D721Med (cell line): ENCODE measurements around the gene SORCS2.

Source experiments
- DNase-seq: peaks from one replicate; pipeline ENCODE4 v3.0.0; 2011; ENCODE audit warnings: low spot score; ENCODE audit not compliant: insufficient read length
- FAIRE-seq: peaks from 2 replicates; lab custom pipeline; 2011; peaks lifted over from hg19 to GRCh38; lab: Jason Lieb, UNC
- TF ChIP-seq, protein P1 (sequence below): IDR thresholded peaks from 2 replicates; pipeline ENCODE4 v1.5.1; 2012; ENCODE audit warnings: mild to moderate bottlenecking, control low read depth; ENCODE audit not compliant: insufficient read depth; ENCODE audit errors: missing control alignments

SORCS2 gene

DNA sequence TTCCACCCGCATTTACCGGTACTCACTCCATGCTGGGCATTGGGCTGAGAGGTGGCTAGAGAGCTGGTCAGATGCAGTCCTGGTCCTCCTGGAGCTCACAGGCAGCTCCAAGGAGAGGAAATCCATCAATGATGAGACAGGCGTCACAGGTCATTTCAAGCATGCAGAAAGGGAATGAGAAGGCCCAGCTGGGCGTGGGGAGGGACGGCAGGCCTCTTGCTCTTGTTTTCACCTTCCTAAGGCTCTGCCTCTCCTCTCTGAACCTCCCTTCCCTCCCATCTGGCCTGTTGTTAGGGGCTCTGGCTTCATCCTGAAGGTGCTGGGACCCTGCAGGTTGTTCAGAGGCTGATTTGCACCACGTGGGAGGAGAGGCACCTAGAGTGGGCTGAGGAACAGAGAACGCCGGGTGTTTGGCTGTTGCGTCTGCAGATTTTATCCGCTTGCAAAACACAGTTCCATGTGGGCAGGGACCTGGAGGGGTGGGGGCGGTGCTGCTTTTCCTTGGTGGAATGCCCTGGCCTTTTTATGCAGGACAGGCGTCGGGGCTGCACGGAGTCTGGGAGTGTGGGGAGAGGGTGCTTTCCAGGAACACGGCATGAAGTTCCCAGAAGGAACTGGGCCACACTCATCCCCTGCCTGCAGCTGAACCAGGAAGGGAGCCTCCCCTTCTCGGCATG, 323.9 kb downstream of the SORCS2 start:
- DNase-seq (no peak), FAIRE-seq (no peak)
- TF ChIP-seq, protein P1, sequence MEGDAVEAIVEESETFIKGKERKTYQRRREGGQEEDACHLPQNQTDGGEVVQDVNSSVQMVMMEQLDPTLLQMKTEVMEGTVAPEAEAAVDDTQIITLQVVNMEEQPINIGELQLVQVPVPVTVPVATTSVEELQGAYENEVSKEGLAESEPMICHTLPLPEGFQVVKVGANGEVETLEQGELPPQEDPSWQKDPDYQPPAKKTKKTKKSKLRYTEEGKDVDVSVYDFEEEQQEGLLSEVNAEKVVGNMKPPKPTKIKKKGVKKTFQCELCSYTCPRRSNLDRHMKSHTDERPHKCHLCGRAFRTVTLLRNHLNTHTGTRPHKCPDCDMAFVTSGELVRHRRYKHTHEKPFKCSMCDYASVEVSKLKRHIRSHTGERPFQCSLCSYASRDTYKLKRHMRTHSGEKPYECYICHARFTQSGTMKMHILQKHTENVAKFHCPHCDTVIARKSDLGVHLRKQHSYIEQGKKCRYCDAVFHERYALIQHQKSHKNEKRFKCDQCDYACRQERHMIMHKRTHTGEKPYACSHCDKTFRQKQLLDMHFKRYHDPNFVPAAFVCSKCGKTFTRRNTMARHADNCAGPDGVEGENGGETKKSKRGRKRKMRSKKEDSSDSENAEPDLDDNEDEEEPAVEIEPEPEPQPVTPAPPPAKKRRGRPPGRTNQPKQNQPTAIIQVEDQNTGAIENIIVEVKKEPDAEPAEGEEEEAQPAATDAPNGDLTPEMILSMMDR: no peak

DNA sequence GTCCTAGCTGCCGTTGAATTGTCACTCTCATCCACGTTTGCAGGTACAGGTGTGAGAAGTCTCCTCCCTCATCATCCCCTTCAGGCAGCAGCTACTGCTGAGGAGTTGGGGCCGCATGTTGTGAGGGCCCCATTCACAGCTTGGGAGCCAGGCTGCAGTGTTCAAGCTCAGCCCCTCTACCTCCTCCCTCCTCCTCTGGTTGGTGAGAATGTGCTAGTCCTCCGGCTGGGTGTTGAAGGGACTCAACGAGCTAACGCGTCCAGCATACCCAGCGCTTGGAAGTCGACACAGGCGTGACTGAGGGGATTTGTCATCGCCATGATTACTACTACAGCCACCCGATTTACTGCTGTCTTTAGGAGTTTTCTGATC, 324.4 kb downstream of the SORCS2 start:
- TF ChIP-seq, protein P1: no peak
- DNase-seq: no peak
- FAIRE-seq: no peak

GRCh38 chr4:7518871-7519637, 326.7 kb downstream of the SORCS2 start:
- DNase-seq (no peak), FAIRE-seq (no peak)
- TF ChIP-seq, protein P1: no peak

DNA sequence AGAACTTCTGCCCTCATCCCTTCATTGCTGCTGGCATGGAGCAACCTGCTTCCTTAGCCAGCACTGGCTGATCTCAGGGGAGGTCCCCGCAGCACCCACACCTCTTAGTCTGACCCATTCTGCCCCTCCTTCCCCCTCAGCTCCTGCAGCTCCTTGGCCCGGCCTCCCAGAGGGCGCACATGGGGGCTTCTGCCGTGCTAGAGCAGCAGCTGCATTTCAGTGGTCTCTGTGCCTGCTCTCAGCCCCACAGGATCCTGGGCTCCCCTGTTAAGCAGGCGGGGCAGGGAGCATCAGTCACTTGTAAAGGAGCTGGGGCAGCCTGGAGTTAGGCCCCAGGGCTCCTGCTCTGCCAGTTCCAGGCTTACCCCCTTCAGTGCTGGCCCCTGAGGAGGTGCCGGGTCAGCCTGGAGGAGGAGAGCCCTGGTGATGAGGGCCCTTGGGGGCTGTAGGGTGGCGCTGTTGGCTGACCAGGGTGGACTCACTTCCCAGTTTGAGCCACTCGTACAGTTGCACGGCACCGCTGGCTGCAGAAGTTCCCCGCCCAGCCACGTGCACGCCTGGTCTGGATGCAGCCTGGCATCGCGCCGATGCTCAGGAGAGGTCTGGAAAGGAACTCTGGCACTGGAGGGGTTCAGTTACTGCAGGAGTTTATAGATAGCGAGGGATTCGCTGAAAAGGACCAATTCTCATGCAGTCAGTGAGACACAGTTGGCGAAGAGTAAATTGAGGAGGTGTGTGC, 327.5 kb downstream of the SORCS2 start:
- no peak for FAIRE-seq
- no peak for DNase-seq
- TF ChIP-seq, protein P1: no peak

- TF ChIP-seq, protein P1: no peak
- DNase-seq (no peak), FAIRE-seq (no peak)
Observed at GRCh38 chr4:7521666-7522065, 329.3 kb downstream of the SORCS2 start.

GRCh38 chr4:7522452-7523220, 330.3 kb downstream of the SORCS2 start:
- DNase-seq (no peak), FAIRE-seq (no peak)
- TF ChIP-seq, protein P1: no peak
